NCI-H1105 treated with DMSO at 0.1 percent for 48 hours (cell line): ENCODE results near the gene KLF11.
A peak's percentile ranks its signal among the peaks of the same experiment; 100 is the strongest.

Experiments used
- DNase-seq: peaks from one replicate; lab custom pipeline; 2025; lab: John Stamatoyannopoulos, UW

The KLF11 gene

GRCh38 chr2:10064932-10065772 lies 21.8 kb downstream of the KLF11 start:
- no peak for DNase-seq

DNA sequence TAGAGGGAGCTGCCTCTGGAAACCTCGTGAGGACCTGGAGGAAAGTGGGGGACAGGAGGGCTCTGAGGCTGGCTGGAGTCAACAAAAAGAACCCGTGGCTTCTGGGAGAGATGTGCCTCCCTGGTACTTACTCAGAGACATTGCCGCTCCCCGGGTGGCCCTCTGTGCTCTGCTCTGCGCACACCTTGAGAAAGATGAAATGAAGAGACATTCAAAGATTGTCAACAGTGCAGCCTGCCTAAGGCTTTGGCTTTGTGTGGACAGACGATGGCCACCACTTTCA lies 22.4 kb downstream of the KLF11 start:
- no peak for DNase-seq

- DNase-seq = no peak
These were observed 24.0 kb downstream of the KLF11 start for GRCh38 chr2:10067330-10067729.

DNA sequence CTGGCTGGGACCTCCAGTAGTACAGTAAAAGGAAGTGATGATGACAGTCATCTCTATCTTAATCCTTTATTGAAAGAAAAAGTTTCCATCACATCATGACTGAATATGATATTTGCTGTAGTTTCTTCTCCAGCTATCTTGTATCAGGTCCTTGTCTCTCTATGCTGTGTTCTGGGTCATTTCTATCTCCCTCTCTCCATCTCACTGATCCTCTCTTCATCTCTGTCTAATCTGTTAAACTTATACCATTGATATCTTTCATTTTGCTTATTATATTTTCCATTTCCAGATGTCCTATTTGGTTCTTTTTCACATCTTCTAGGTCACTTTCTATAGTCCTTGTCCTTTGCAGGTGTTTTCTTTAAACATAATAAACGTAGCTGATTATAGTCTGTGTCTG lies 24.5 kb downstream of the KLF11 start:
- DNase-seq = no peak

DNA sequence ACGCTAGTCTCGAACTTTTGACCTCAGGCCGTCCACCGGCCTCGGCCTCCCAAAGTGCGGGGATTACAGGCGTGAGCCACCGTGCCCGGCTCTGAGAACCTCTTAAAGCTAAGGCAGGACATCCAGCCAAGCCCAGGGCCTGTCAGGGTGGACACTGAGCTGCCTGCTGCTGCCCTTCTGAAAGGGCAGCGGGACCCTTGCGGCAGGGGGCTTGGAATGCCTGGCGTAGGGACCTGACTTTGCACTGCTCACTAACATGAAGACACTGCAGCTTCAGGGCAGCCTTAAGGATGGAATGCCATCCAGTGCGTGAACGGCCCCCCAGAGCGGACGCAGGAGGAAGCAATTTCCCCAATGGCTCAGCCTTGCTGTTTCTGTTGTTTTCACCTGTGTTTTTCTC lies 27.8 kb downstream of the KLF11 start:
- DNase-seq = no peak

DNA sequence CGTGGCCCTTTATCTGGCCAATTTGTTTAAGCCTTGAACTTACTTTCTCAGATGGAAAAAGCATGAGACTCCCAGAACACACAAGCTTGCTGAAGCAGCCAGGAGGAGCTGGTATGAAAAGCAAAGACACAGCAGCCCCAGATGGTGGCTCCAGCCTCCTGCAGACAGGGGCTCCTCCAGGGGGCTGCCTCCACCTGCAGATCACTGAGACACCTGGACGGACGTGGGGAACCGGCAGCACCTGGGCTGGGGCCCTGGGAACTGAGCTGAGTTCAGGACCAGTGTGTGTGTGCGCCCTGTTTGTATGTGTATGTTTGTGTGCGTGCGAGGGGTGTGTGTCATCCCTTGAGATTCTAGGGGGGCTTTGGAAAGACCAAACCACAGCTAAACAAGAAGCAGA lies 28.2 kb downstream of the KLF11 start:
- DNase-seq = no peak

DNA sequence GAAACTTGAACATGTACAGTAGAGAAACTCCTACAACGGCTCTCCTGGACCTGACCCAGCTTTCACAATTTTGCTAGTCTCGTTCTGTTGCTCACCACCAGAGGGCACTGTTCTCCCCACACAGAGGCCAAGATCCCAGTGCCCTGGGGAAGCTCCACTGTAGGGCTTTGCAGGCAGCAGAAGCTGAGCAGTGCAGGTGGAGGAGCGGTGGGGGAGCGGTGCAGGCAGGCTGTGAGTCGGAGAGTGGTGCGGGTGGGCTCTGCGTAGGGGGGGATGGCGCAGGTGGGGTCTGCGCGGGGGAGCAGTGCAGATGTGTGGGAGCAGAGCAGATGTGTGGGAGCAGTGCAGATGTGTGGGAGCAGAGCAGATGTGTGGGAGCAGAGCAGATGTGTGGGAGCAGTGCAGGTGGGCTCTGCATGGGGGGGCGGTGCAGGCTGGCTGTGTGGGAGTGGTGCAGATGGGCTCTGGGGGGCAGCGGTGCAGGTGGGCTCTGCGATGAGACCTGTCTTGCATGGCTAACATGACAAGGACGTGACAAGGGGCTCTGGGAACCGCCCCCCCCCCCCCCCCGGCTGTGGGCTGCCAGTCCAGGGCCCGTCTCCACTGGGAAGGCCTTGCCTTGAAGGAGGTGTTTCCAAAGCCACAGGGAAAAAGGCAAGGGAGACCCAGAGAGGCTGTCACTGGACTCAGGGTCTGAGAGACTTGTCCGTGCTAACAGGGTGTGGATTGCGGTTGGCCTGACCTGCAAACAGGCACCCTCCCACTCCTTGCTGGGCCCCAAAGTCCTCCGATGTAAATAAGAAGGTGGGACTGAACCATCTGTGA lies 29.5 kb downstream of the KLF11 start:
- peak; percentile 87 for DNase-seq

- no peak for DNase-seq
These were observed 30.4 kb downstream of the KLF11 start for GRCh38 chr2:10073706-10074105.

DNA sequence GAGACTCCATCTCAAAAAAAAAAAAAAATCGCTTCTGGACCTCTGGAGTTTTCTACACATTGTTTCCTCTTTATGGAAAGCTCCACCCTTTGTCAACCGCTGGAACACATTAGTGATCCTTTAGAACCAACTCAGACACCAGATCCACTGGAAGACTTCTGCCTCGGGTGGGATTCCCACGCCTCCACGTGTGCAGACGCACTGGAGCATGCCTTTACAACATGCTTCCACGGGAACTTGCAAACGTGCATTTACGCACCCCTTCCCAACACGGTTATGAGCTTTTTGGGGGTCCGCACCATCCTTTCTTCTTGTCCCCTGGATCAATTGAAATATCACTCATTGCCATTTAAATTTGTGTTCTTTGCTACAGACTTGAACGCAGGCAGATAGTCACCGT lies 31.8 kb downstream of the KLF11 start:
- no peak for DNase-seq

- DNase-seq = no peak
These were observed 32.3 kb downstream of the KLF11 start for GRCh38 chr2:10075571-10076209.

DNA sequence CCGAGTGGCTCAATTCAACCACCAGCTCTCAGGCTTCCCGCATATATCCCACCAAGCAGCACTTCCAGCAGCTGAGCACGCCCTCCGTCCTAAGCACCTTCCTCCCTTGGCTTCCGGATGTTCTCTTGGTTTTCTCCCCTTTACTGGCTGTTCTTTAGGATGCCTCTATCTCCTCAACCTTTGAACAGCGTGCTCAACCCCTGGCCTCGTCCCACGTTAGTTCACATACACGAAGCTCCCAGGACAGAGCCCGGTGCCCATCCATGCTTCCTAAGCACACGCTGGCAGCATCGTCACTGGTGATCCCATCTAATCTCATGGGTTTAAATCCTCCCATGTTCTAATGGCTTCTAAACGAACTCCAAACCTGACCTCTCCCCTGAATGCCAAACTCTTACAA lies 33.2 kb downstream of the KLF11 start:
- DNase-seq = no peak

GRCh38 chr2:10076988-10077527 lies 33.7 kb downstream of the KLF11 start:
- DNase-seq = no peak

GRCh38 chr2:10078001-10078400 lies 34.7 kb downstream of the KLF11 start:
- DNase-seq = no peak

DNA sequence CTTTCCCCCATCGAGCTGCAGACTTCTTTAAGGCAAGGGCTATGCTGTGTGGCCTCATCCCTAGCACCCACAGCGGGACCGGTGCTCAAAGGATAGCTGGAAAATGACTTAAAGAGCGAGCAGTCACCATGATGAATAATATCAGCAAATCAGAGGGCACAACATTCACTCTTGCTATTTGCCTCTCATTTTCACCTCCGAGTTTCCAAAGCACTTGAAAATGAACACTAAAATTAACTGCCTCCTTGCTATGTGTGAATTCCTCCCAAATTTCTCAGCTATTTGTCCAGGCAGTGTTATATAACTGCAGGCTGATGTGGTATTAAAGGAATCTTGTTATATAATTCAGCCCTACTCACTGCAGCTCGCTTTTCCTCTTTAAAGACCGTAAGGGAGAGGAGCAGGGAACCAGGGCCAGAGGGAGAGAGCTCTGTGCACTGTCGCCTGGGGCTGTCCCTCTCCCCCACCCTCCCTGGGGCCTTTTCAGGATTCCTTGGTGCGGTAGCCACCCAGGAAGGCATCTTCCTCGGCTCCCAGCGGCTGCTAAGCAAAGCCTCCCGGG lies 35.4 kb downstream of the KLF11 start:
- no peak for DNase-seq

DNA sequence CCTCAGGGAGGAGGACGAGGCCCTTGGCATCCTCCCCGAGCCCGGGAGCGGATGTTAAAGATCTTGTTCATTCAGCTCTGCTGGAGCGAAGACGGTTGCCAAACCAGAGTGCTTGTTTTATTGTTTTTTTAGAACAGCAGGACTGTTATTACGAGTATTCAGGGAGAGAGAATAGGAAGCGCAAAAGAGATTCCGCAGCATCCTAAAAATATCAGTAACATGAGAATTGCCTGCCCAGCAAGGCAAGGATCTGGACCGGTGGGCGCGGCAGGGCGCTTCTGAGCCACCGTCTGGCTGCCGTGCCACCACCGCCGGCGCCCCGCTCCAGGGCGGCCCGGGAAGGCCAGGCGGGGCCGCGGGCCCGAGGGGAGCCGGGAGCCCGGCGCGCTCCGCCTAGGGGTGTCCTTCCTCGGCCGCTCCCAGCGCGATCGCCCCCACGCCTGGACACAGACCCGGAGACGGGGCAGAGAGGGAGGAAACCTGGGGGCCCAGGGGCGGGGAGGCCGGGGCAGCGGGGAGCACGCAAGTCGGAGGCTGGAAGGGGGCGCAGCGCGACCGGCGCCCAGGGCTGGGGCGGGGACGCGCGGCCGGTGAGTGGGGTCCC lies 36.0 kb downstream of the KLF11 start:
- peak; percentile 28 for DNase-seq

DNA sequence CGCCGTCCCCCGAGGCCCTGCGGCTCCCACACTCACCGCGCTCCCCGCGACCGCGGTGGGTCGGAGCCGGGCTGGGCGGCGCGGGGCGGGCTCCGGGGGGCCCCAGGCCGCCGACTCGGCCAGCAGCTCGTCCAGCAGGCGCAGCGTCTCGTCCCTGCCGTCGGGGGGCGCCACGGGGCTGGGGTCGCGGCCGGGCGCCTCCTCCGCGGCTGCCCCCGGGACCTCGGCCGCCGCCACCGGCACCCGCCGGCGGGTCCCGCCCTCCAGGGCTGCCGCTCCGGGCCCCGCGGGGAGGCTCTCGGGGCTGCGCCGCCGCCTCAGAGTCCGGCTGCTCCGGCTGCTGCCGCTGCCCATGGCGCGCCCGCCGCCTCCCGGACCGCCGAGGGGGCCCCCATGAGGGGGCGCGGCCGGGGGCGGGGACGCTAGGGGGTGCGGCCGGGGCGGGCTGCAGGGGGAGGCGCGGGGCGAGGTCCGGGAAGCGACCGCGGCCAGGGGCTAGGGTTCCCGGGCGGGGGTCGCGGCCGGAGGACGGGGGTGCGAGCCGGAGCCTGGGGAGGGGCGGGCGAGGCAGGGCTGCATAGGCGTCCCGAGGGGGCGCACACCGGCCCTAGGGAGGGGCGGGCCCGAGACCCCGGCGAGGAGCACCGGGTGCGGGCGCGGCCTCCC lies 36.7 kb downstream of the KLF11 start, which contains the start of gene CYS1:
CYS1 (minus strand) TSS at position 542 of the 666 bp plus-strand sequence; CDS start at position 354, 188 bp downstream.
- no peak for DNase-seq

- no peak for DNase-seq
These were observed 37.4 kb downstream of the KLF11 start for GRCh38 chr2:10080536-10081304.

DNA sequence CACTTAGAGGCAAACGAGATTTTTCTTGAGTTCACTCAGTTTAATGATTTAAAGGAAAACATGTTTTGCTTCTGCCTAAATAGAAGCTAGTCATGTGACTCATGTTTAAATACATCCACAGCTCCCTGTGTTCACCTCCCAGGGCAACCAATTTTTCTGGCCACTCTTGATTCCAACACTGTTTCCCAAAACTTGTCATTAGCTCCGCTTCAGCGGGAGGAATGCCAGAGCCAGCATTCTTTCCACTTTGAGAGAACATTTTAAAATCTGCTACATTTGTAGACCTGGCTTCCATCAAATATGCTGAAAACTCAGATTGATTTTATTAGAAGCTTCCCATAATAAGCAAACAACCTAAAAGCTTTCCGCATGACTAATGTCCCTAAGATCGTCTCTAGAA lies 39.7 kb downstream of the KLF11 start:
- no peak for DNase-seq

GRCh38 chr2:10083692-10084211 lies 40.4 kb downstream of the KLF11 start:
- DNase-seq = peak; percentile 44

DNA sequence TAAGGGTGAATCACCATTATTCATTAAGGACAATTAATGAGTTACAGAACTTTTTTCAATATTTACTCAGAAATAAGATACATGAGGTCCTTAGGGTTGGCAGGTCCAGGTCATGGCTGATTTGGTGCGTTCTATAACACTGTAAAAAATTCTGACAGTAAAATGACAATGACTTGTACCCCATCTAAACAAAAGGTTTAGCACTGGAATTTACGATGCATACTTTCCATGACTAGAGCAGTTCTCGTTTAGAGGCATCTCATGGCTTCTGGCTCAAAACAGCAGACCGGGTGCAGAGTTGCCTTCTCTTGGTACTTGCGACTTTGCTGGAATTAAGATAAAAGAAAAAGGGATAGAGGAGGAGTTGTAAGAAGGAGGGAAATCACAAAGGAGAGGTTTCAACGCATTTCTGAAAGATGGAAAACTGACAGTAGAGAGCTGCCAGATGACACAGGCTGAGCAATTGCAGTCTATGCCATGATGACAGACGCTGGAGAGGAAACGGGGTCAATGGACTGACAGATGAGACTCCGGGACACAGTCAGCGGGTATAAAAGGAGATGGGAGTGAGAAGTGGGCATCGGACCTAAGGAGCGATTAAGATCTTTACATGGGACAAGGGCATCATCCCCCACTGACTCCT lies 41.0 kb downstream of the KLF11 start:
- DNase-seq = no peak
